Thyroid gland (tissue), 4 donors: Measurements from ENCODE around the gene SREK1IP1. TPM values are rescaled to one million over a fixed set of nuclear protein-coding genes. Genes with fewer than 3 reads are reported as not detected.

ENCODE experiments used
- DNase-seq, 2 donors: peaks; one replicate each; pipeline ENCODE4 v3.0.0-alpha.2; 2019
- H3K27ac ChIP-seq, 3 donors: fragments of 200-600 bp; sonication (generic); 1 replicate in 2 of 3; 2 replicates in 1 of 3; pipeline ENCODE4 v1.5.1; 2016 to 2019; ENCODE audit warnings: mild to moderate bottlenecking in 1 of 3, moderate library complexity in 1 of 3
- H3K27me3 ChIP-seq: fragments of 200-600 bp; sonication (generic); one replicate; pipeline ENCODE4 v1.5.1; 2019
- H3K36me3 ChIP-seq, 2 donors: fragments of 200-600 bp; sonication (generic); one replicate each; pipeline ENCODE4 v1.5.1; 2016 to 2019
- H3K4me1 ChIP-seq, 2 donors: fragments of 200-600 bp; sonication (generic); one replicate each; pipeline ENCODE4 v1.5.1; 2017 to 2019
- H3K4me3 ChIP-seq, 3 donors: fragments of 200-600 bp; sonication (generic); replicated peaks in 1 of 3; 1 replicate in 2 of 3; 2 replicates in 1 of 3; pipeline ENCODE4 v1.5.1; 2016; ENCODE audit warnings: mild to moderate bottlenecking in 1 of 3
- H3K9me3 ChIP-seq: fragments of 200-600 bp; sonication (generic); one replicate; pipeline ENCODE4 v1.5.1; 2017
- CTCF ChIP-seq, 6 experiments: fragments of 200-600 bp in 3 of 6; fragments of 450-650 bp in 3 of 6; sonication (generic) in 3 of 6; IDR thresholded peaks; one replicate each; pipeline ENCODE4 v1.5.1; 2016 to 2019; ENCODE audit warnings: antibody characterized with exemption in 6 of 6, mild to moderate bottlenecking in 2 of 6, inconsistent platforms in 1 of 6, moderate library complexity in 1 of 6
- POLR2A ChIP-seq, 2 donors: fragments of 450-650 bp; IDR thresholded peaks; one replicate each; pipeline ENCODE4 v1.6.1; 2017; ENCODE audit warnings: antibody characterized with exemption in 2 of 2, mild to moderate bottlenecking in 2 of 2, moderate library complexity in 1 of 2
- WGBS, 2 donors: methylation state at CpG; one replicate each; pipeline ENCODE4 v1.1.5; 2017; 5-methylcytosine and 5-hydroxymethylcytosine counted together
- intact Hi-C: fragments of 100-400 bp; cut with DNase I; formaldehyde crosslinking; loops from one replicate; pipeline ENCODE4 v1.15.1; 2023
- total RNA-seq, 4 donors: library from RNA; depleted of rRNA; stranded (reverse); fragments of >200 nt; gene quantifications; one replicate each; pipeline ENCODE4 v1.2.3, GENCODE V29; 2016

The SREK1IP1 gene
- total RNA-seq, 4 donors from 2014 or later = 8.5 to 10.5 (median 9.8) TPM

GRCh38 chr5:64758901-64759300 lies 9.6 kb downstream of the SREK1IP1 start:
- intact Hi-C loops = no loop called here
- no peak overlapping the region for H3K27ac ChIP-seq
- no peaks in the 10 kb centered on the region for H3K27me3 ChIP-seq
- no peaks in the 10 kb centered on the region for H3K9me3 ChIP-seq
- H3K4me1 ChIP-seq = no peaks in the 10 kb centered on the region
- no peak overlapping the region for H3K4me3 ChIP-seq
- TF ChIP-seq CTCF (IDR thresholded peaks at IDR 0.05) = no peak
- TF ChIP-seq POLR2A (IDR thresholded peaks at IDR 0.05) = no peak
- no peak for DNase-seq
- WGBS, 2 donors = 83 to 84% methylated on average over 3 of the region's 3 CpGs
- peaks cover 3 to 6% of the 10 kb centered on the region in 2 donors for H3K36me3 ChIP-seq

- no peak for TF ChIP-seq CTCF (IDR thresholded peaks at IDR 0.05)
- no peak for TF ChIP-seq POLR2A (IDR thresholded peaks at IDR 0.05)
- Histone ChIP-seq H3K4me3 (no peak overlapping the region), H3K36me3 (peaks cover 0 to 3% of the 10 kb centered on the region in 2 donors), H3K27me3 (no peaks in the 10 kb centered on the region), H3K9me3 (no peaks in the 10 kb centered on the region), H3K4me1 (no peaks in the 10 kb centered on the region), H3K27ac (no peak overlapping the region)
- WGBS, 2 donors = 97 to 98% methylated on average over 2 of the region's 2 CpGs
- intact Hi-C loops = no loop called here
- no peak for DNase-seq
These were observed 14.4 kb downstream of the SREK1IP1 start for GRCh38 chr5:64754066-64754465.

GRCh38 chr5:64749385-64749784 lies 19.1 kb downstream of the SREK1IP1 start:
- intact Hi-C loops = no loop called here
- no peaks in the 10 kb centered on the region for H3K27me3 ChIP-seq
- no peaks in the 10 kb centered on the region for H3K4me1 ChIP-seq
- no peaks in the 10 kb centered on the region for H3K9me3 ChIP-seq
- peaks cover 0 to 3% of the 10 kb centered on the region in 2 donors for H3K36me3 ChIP-seq
- 90 to 91% methylated on average over 4 of the region's 4 CpGs for WGBS, 2 donors
- DNase-seq = no peak
- TF ChIP-seq CTCF (IDR thresholded peaks at IDR 0.05) (no peak), POLR2A (IDR thresholded peaks at IDR 0.05) (no peak)
- no peak overlapping the region for H3K27ac ChIP-seq
- H3K4me3 ChIP-seq = no peak overlapping the region

- no peaks in the 10 kb centered on the region for H3K36me3 ChIP-seq
- no peak overlapping the region for H3K4me3 ChIP-seq
- no peaks in the 10 kb centered on the region for H3K9me3 ChIP-seq
- DNase-seq = no peak
- H3K27ac ChIP-seq = no peak overlapping the region
- H3K4me1 ChIP-seq = no peaks in the 10 kb centered on the region
- WGBS, 2 donors = 94 to 96% methylated on average over 1 of the region's 1 CpG
- TF ChIP-seq POLR2A (IDR thresholded peaks at IDR 0.05) (no peak), CTCF (IDR thresholded peaks at IDR 0.05) (no peak)
- H3K27me3 ChIP-seq = no peaks in the 10 kb centered on the region
- intact Hi-C loops = no loop called here
These were observed 22.0 kb downstream of the SREK1IP1 start for GRCh38 chr5:64746446-64746845.

GRCh38 chr5:64744914-64745313 lies 23.6 kb downstream of the SREK1IP1 start:
- H3K36me3 ChIP-seq = no peaks in the 10 kb centered on the region
- no peak for TF ChIP-seq POLR2A (IDR thresholded peaks at IDR 0.05)
- no peak for TF ChIP-seq CTCF (IDR thresholded peaks at IDR 0.05)
- WGBS, 2 donors = 96% methylated on average over 1 of the region's 1 CpG
- no peak overlapping the region for H3K4me3 ChIP-seq
- no peaks in the 10 kb centered on the region for H3K27me3 ChIP-seq
- H3K4me1 ChIP-seq = no peaks in the 10 kb centered on the region
- no peak for DNase-seq
- no peak overlapping the region for H3K27ac ChIP-seq
- intact Hi-C loops = no loop called here
- no peaks in the 10 kb centered on the region for H3K9me3 ChIP-seq
